Hindlimb muscle (tissue), 1 donor: ENCODE measurements around the gene GRID2. TPM values are rescaled to one million over a fixed set of nuclear protein-coding genes. Genes with fewer than 3 reads are reported as not detected.
"Not testable (repeated sequence)": the region's sequence is repeated elsewhere in the genome, so short reads cannot be mapped to it uniquely, and the experiment has no call there.

Experiments used
- DNase-seq: peaks from one replicate; pipeline ENCODE4 v3.0.0-alpha.2; 2013
- polyA plus RNA-seq: library from polyadenylated mRNA; unstranded; fragments of 120-200 nt; gene quantifications from one replicate; pipeline ENCODE4 v1.2.1, GENCODE V29; 2013; ENCODE audit not compliant: insufficient read length

The GRID2 gene
- polyA plus RNA-seq, 1 donor = 0.62 TPM

DNA sequence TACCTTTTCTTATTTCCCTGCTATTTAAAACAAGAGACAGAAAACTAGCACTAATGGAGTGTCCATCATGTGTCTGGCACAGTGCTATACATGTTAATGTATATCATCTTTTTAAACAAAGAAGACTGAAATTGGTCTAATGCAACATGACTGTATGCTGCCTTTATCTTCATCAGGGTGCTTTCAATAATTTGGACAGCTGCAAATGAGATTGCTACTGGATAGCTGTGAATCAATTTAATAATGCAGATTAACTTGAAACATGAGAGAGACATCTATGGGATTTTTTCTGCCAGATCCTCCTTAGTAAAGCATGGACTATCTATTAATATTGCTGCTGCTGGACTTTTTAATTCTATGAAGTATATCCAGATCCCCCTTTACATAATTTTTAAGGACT is 1269.5 kb downstream of the GRID2 start:
- DNase-seq = no peak

DNA sequence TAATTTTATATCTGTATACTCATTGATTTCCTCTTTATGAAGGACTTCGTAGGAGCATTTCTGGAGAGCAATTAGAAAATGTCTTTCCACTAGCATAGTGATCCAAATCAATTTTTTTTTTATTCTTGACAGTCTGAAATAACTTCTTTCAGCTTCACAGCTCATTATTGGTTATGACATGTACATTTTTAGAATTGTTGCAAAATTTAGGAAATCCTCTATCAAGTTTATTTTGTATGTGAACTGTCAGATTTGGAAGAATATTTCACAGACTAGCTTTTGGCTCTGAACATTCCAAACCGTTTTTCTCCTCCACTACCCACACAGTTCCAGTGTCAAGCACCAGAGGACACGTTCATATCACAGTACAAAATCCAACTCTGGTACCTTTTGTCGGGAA is 1275.2 kb downstream of the GRID2 start:
- no peak for DNase-seq

GRCh38 chr4:93605163-93605562 is 1301.4 kb downstream of the GRID2 start:
- DNase-seq = no peak

DNA sequence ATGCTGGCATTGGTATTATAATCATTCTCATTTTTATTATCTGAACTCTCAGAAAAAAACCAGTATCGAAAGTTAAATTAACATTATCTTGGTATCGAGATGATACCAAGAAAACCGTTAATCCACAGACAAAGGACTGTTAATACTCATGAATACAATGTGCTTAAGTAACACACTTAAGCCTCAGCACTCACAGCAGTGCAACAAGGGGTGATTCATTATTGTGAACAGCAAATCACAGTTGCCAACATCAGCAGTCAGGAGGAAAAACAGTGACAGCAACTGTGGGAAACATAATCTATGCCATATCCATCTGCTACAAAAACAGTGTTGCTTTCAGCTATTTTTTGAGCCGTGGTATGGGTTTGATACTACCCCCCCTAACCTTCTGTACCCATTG is 1313.8 kb downstream of the GRID2 start:
- no peak for DNase-seq

DNA sequence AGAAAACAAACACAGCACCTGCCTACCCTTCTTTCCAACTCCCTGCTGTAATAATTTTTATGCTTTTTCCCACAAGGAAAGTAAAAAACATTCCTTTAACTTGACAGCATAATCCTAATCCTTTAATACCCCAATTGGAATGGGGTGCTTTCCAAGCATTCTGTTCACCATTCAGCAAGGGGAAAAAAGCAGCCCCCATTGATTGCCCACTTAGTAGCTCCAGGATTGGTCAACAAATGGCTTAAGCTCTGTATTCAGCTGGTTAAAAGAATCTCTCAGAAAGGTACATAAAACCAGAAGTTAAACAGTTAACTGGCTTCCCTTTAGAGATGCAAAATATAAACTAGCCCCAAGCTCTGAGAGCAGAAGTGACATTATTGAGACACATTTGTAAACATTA is 1330.0 kb downstream of the GRID2 start:
- no peak for DNase-seq

DNA sequence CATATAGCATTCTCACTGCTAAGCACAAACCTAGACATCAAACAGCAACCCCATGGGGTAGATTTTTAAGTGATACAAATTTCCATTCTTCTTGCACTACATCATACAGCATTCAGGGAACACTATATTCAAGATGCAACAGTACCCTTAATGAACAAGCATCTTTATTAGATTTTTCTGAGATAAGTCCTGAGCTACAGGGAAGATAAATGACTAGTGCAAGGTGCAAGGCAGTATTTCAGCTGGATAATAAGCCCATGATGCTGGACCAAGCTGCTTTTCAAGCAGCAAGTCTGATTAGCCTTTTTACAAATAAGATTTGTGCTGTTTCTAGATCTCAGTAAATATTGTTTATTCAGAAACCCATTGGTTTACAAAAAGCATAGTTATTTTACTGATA is 1332.2 kb downstream of the GRID2 start:
- DNase-seq = no peak

GRCh38 chr4:93645120-93645519 is 1341.4 kb downstream of the GRID2 start:
- DNase-seq = no peak

DNA sequence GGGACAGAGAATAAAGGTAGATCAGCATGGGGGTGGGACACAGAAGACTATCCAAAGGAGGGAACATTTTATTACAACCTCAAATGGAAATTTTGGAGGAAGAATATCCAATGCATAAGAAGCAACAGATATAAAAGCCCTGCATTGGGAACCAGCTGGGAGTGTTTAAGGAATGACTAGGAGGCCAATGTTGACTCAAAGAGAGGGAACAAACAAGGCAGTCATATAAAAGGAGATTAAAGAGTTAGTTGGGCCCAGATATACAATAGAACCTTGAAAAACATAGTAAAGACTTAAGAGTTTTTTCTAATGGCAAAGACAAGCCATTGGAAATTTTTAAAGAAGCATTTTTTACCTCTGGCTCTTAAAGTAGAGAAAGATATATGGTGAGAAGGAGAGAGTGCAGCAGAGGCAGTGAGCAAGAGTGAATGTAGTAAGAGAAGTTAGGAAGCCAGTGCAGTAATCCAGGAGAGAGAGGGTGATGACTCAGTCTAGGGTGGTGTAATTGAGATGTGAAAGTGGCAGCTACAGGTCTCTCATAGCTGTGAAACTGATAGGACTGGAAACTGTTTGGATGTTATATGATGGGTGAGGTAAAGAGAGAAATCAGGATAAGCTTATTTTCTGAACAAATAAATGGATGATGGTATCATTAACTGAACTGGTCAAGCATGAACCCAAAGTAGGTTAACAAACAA is 1342.6 kb downstream of the GRID2 start:
- DNase-seq = no peak

DNA sequence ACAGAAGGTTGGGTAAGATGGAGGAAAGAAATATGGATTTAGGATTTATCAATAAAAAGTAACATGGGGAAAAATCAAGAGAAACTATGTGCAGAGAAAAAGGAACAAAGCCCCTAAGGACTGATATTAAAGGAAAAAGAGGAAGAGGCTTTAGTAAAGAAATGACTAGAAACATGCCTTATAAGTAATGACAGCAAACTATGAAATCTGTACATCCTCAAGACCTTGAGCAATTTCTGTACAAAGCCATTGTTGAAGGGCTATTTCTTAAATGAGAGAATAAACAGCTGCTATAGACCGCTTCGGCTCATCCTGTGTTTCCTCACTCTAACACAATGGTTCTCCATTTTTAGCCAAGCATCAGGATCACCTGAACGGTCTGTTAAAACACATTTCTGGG is 1344.5 kb downstream of the GRID2 start:
- DNase-seq = no peak

GRCh38 chr4:93649828-93650227 is 1346.1 kb downstream of the GRID2 start:
- DNase-seq = no peak

DNA sequence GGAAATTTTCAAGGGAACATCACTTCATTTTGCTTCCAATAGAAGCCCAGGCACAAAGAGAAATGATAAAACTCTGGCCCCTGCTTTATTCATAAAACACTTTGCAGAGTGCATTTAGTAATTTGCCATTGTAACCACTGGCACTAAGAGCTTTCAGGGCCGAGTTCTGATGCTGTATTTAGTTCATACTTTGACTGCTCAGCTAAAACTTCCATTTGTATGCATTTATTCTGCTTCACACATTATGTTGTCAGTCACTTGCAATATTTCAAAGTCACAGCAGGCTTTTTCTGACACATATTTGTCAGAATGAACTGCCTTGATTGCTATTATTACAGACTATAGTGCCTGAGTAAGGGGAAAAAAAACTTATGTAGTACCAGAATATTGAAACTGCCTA is 1350.4 kb downstream of the GRID2 start:
- no peak for DNase-seq

DNA sequence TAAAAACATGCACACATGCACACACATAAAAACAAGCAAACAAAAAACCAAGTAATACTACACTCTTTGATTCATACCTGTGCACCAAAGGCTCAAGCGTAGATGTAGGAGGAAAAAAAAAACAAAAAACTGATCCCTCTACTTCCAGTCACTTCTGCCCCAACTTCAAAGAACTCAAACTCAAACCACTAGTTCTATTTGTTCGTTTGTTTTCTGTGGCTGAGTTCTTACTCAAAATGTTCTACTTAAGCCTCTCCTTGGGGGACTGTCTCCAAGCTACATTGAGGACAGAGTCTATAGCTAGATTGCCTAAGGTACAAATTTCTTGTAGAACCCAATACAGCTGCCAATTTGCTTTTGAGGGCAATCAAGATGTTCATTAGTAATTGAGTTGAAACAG is 1353.8 kb downstream of the GRID2 start:
- no peak for DNase-seq

DNA sequence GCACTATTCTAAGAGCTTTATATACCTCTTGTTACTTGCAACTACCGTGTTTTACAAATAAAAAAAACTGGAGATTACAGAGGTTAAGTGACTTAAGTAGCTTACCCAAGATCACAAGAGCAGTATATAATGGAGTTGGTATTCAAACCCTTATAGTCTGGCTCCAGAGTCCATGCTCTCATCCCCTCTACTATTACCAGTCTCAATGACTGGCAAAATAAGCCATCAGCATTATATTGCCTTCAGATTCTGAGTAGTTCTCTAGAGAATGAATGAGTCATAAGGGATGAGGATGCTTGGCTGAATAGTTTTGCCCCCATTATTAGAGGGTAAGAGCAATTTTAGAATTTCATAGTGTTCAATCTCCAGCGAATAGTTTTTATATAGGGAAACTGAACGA is 1354.7 kb downstream of the GRID2 start:
- DNase-seq = no peak

GRCh38 chr4:93659629-93660028 is 1355.9 kb downstream of the GRID2 start:
- no peak for DNase-seq

- no peak for DNase-seq
Observed at GRCh38 chr4:93660036-93660435, 1356.3 kb downstream of the GRID2 start.

- DNase-seq = no peak
Observed at GRCh38 chr4:93670434-93670833, 1366.7 kb downstream of the GRID2 start.

- no peak for DNase-seq
Observed at GRCh38 chr4:93671093-93671492, 1367.3 kb downstream of the GRID2 start.

DNA sequence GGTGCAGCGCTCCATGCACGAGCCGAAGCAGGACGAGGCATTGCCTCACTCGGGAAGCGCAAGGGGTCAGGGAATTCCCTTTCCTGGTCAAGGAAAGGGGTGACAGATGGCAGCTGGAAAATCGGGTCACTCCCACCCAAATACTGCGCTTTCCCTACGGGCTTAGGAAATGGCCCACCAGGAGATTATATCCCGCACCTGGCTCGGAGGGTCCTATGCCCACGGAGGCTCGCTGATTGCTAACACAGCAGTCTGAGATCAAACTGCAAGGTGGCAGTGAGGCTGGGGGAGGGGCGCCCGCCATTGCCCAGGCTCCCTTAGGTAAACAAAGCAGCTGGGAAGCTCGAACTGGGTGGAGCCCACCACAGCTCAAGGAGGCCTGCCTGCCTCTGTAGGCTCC is 1373.2 kb downstream of the GRID2 start:
- not testable (repeated sequence) for DNase-seq

GRCh38 chr4:93684571-93684970 is 1380.8 kb downstream of the GRID2 start:
- no peak for DNase-seq

DNA sequence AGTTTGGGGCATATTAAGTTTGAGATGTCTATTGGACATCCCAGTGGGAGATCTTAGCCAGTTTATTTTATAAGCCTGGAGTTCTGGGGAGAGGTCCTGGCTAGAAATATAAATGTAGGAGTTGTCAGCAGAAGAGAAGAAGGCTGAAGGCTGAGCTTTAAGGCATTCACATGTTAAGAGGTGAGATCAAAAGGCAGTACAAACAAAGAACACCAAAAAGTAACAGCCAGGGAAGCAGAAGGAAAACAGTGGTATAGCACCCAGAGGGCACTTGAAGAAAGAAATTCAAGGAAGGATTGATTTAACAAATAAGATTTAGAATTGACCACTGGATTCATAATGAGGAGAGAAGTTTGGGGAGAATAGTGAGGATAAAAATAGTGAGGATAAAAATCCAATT is 1383.5 kb downstream of the GRID2 start:
- no peak for DNase-seq

- no peak for DNase-seq
Observed at GRCh38 chr4:93688978-93689377, 1385.2 kb downstream of the GRID2 start.

- no peak for DNase-seq
Observed at GRCh38 chr4:93693141-93693540, 1389.4 kb downstream of the GRID2 start.

- DNase-seq = no peak
Observed at GRCh38 chr4:93698686-93699085, 1394.9 kb downstream of the GRID2 start.

DNA sequence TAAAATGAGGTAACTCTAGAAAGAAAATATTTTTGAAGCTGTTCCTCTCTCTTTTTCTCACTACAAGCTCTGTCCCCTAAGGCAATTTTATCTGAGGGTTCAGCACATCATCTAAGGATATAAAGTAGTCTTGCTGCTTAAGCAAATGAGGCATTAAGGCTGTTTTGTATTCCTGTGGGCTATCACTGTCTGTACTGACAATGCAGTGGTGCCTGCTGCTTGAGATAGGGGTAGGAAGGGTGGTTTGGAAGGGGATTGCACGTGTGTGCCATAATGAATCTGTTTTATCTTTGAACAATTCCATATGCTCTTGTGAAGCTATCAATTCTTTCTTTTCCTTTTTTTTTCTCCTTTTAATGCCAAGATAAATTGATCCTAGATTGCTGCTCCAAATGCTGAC is 1396.8 kb downstream of the GRID2 start:
- no peak for DNase-seq
